GM18499 (cell line): ENCODE data around the gene SDC3.

Experiments
- ATAC-seq: cut with Tn5 transposase; IDR thresholded peaks from one replicate; pipeline ENCODE4 v1.9.1; 2021; ENCODE audit warnings: moderate number of reproducible peaks; ENCODE audit not compliant: insufficient read depth, unreplicated experiment

The SDC3 gene

DNA sequence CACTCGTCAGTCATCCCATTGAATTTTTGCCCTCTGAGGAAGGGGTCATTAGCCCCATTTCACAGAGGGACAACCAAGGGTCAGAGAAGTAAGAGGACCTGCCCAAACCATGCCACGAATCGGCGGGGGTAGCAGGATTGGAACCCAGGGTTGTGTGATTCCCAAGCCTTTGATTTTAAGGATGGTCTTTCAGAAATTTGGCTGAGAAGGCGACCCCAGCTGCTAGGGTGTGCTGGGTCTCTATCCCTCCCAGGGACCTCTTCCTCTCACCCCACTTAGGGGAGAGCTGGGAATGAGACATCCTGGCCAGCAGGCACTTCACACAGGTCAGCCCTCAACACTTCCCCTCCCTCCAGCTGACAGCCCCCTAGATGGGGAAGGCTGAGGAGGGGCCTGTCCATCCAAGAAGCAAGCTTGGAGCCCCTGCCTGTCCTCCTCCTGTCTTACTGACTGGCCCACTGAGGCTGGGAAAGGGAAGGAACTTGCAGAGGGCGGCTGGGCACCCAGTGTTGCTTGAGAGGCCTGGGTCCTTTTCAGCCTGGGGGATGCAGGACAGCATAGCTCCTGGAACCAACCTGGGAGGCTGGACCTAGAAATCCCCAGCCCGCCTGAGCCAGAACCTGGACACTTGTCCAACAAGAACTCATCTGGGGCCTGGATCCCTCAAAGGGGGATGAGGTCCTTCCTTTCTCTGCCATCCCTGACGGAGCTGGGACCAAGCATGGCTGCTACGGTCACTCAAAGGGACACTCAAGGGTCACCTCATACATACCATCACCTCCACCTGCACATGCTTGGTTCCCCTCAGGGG is 1.7 kb downstream of the SDC3 start:
- ATAC-seq: no peak

GRCh38 chr1:30905916-30906620 is 2.5 kb downstream of the SDC3 start:
- ATAC-seq: no peak

DNA sequence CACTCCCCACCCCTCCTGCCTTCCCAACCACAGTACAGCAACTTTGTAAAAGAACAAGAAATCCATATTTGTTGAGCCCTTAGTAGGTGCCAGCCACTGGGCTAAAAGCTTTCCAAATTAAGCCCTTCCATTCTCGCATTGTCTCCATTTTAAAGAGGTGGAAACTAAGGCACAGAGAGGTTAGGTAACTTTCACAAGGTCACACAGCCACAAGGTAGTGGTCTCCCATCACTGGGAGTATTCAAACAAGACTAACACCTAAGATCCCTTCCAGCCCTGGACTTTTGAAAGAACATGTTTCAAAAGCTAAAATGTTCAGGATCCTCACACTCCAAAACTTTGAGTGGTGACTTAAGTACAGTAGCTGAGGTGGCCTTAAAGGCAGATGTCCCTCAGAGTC is 3.2 kb downstream of the SDC3 start:
- no peak for ATAC-seq

- ATAC-seq: no peak
Observed at GRCh38 chr1:30904962-30905335, 3.6 kb downstream of the SDC3 start.

- ATAC-seq: no peak
Observed at GRCh38 chr1:30904191-30904961, 4.2 kb downstream of the SDC3 start.

DNA sequence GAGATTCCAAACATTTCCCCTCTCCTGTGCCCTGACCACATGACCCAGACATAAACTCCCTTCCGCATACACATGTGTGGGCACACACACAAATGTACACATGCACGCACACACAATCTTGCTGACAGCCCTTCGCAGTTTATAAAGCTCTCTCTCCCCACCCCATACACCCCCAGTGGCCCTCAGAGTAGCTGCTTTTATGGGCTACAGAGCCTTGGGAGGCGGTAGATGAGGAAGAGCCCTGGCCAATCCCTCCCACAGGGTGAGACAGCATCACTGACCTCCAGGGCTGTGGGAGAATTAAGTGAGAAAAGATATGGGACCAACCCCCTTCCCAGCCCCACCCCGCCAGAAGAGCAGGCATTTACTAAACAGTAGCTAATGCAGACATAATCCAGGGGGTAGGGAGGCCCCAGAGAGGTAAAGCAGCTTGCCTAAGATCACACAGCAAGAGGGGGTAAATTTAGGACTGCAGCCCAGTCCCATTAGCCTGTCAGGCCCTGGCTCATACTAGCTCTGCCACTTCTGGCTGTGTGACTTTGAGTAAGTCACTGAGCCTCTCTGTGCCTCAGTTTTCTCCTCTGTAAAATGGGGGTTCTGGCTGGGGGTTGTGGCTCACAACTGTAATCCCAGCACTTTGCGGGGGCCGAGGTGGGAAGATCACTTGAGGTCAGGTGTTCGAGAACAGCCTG is 5.1 kb downstream of the SDC3 start:
- ATAC-seq: no peak

- no peak for ATAC-seq
Observed at GRCh38 chr1:30902593-30903290, 5.8 kb downstream of the SDC3 start.

- ATAC-seq: no peak
Observed at GRCh38 chr1:30901798-30902581, 6.6 kb downstream of the SDC3 start.

DNA sequence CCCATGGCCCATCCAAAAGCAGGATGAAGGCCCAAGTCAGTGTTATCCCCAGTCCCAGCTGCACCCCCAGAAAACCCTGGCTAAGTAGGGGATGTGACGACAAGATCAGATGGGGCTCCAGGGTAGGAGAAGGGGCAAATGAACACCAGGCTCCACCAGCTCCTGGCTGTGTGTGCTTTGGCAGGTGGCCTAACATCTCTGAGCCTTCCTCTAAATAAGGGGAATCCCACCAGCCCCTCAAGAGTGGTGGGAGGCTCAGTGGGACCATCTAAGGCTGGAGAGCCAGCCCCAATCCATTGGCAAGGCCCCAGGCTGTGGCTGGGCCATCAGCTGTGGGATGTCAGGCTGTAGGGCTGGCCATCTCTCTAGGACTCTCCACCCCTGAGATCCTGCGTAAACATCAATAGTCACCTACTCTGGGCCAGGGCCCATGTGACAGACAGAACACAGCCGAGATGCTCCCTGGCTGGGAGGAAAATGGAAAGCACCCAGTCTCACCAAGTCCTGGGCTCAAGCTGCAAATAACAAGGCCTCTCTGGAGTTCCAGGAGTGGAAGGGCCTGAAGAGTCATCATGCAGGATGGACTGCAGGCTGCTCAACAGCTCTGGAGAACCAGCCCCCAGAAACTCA is 7.5 kb downstream of the SDC3 start:
- no peak for ATAC-seq

GRCh38 chr1:30900486-30900885 is 8.1 kb downstream of the SDC3 start:
- no peak for ATAC-seq

GRCh38 chr1:30899577-30900389 is 8.8 kb downstream of the SDC3 start:
- no peak for ATAC-seq

DNA sequence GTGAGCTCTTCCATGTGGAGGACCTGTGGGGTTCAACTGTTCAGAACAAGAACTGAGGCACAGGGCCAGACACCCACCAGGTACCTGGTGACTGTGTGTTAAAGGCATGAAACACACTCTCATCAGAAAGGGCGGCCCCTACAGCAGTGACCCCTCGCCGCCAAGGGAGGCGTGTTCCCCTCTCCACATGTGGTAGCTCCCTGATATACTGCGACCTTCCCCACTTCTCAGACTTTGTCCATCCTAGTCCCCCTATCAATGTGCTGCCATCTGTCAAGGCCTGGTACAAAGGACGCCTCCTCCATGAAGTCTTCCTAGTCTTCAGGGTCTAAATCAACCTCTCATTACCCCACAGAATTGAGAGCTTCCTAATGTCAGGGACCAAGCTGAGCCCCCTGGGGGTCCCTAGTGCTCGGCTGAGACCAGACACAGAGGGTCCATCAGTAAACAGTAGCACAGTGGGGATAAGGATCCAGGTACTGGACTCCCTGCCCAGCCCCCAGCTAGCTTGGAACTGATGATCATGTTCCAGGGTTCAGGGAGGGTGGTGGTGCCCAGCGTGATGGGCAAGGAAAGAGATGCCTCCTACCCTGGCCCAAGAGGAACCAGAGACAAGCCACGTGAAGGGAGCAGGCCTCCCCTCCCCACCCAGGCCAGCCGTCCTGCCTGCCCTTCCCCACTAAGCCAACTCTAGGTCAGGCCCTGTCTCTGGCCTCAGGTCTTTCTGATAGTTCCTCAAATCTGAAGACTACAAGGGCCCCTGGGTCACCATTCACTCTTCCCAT is 10.3 kb downstream of the SDC3 start:
- ATAC-seq: no peak

- no peak for ATAC-seq
Observed at GRCh38 chr1:30896905-30897304, 11.7 kb downstream of the SDC3 start.

DNA sequence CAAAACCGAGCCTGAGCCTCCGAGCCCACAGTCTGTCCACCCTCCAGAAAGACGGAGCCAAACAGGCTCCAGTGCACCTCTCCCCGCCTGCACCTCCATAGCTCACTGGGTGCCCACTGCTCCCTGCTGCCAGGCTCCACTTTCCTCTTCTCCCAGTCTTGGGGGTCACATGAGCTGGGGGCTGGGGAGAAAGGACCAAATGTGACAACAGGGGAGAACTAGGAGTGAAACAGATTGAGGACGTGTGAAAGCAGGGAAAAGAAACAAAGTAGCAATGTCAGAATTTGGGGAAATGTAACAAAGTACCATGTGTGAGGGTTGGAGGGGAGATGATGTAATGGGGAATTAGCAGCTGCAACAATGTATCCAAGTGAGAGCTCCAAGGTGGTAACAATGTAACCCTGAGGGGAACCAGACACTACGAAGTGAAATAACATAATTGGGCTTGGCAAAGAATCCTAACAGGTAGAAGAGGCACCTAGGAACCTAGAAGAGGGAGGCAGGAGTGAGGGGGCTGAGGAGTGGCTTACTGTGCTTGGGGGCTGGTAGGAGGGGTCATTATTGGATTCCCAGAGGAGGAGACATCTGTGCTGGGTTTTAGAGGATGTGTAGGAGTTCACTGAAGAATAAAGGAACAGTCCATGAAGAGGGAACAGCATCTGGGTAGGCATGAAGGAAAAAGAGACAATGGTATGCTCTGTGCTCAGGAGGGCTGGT is 12.5 kb downstream of the SDC3 start:
- ATAC-seq: no peak

GRCh38 chr1:30895382-30895943 is 13.1 kb downstream of the SDC3 start:
- no peak for ATAC-seq

GRCh38 chr1:30894508-30894973 is 14.0 kb downstream of the SDC3 start:
- ATAC-seq: no peak
